ENCODE results near the gene NECAP2. TPM values are rescaled to one million over a fixed set of nuclear protein-coding genes. Genes with fewer than 3 reads are reported as not detected.

NECAP2 gene, protein sequence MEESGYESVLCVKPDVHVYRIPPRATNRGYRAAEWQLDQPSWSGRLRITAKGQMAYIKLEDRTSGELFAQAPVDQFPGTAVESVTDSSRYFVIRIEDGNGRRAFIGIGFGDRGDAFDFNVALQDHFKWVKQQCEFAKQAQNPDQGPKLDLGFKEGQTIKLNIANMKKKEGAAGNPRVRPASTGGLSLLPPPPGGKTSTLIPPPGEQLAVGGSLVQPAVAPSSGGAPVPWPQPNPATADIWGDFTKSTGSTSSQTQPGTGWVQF
- total RNA-seq, result 85.5 and 88.4 TPM in 2 replicates

DNA sequence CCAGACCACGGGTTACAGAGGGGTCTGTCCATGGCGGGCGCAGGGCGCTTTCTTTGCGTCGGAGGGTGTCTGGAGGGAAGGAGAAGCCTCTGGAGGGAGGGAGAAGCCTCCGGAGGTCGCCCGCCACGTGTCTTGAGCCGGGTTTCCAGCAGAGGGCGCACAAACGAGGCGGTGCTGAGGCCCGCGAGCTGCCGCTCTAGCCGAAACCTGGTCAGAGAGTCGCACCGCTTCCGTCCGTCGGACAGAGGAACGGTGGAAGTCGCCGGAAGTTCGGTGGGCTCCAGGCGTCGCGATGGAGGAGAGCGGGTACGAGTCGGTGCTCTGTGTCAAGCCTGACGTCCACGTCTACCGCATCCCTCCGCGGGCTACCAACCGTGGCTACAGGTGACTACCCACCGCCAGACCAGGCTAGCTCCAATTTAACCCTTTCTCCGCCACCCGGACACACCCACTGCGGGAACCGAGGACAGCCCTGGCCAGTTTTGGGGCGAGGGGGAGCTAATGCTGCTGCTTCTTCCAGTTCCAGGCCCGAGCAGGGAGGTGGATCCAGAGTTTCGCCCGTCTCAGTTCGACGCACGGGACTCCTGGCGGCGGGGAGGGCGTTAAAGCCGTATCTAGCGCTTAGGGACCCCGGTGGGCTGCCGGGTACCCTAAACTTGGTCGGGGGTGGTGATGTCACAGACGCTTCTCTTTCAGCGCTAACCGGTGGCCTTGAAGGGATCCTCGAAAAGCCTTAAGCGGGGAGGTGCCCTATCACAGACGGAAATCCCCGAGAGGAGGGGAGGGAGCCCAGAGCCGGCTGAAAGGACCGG, at the start of gene NECAP2:
NECAP2 (plus strand) TSS at position 255 of the 812 bp plus-strand sequence; CDS start at position 293, 38 bp downstream.
- no peaks in the 10 kb centered on the region for H3K9me3 Mint-ChIP-seq
- no peaks in the 10 kb centered on the region for H3K27me3 Mint-ChIP-seq
- ChIA-PET CTCF (interaction anchor here (0.8 to 2.2 kb wide), 12 partner anchors 13 to 511 kb away, joined by 3 to 8 read pairs (median 4); partner anchors contain the start of genes FBXO42 and NBPF1), POLR2A (interaction anchor here (0.5 to 2.7 kb wide), 17 partner anchors 11 to 999 kb away, joined by 3 to 27 read pairs (median 4); partner anchors contain the start of genes FBXO42, RCC2, RNU1-1 and SZRD1)
- ATAC-seq (ENCODE audit: low read depth), result peak; percentile 91
- DNase-seq, result peak; percentile 91
- TF ChIP-seq, protein P1, sequence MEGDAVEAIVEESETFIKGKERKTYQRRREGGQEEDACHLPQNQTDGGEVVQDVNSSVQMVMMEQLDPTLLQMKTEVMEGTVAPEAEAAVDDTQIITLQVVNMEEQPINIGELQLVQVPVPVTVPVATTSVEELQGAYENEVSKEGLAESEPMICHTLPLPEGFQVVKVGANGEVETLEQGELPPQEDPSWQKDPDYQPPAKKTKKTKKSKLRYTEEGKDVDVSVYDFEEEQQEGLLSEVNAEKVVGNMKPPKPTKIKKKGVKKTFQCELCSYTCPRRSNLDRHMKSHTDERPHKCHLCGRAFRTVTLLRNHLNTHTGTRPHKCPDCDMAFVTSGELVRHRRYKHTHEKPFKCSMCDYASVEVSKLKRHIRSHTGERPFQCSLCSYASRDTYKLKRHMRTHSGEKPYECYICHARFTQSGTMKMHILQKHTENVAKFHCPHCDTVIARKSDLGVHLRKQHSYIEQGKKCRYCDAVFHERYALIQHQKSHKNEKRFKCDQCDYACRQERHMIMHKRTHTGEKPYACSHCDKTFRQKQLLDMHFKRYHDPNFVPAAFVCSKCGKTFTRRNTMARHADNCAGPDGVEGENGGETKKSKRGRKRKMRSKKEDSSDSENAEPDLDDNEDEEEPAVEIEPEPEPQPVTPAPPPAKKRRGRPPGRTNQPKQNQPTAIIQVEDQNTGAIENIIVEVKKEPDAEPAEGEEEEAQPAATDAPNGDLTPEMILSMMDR (IDR thresholded peaks at IDR 0.05), result peak; percentile 92
- peak within 1 kb of the TSS; percentile 94 for H3K4me3 Mint-ChIP-seq
- H3K36me3 Mint-ChIP-seq (ENCODE audit: low read depth), result peaks cover 36% of the 10 kb centered on the region
- peak within 1 kb of the TSS; percentile 91 for H3K27ac Mint-ChIP-seq
- intact Hi-C loops (cut with micrococcal nuclease), result loop anchor here (1.0 to 10.0 kb wide), 7 partner anchors 20 to 172 kb away; partner anchors contain the start of genes FBXO42, NBPF1, RNU1-1 and SZRD1
- H3K4me1 Mint-ChIP-seq, result peaks cover 30% of the 10 kb centered on the region

DNA sequence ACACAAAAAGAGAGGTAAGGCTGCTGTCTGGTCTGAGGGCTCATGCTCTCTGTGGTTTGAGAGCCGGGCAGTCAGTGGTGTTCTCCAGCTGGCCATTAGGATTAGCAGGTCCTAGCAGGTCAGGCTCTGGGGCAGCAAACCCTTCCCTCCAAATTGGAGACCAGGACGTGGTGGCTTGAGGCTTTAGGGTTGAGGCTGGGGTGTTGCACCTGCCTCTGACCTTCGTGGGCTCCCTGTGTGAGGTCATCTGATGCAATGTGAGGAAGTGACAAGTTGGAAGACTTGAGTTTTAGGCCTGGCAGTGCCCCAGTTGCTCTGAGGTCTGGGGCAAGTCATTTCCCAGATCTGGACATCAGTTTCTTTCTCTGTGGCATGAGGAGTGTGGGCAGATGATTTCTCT, 49.1 kb upstream of the NECAP2 start:
- intact Hi-C loops (cut with micrococcal nuclease), result no loop called here
- ATAC-seq (ENCODE audit: low read depth) (no peak), DNase-seq (no peak)
- TF ChIP-seq, protein P1 (IDR thresholded peaks at IDR 0.05), result no peak
- H3K27ac Mint-ChIP-seq, result no peak overlapping the region
- POLR2A ChIA-PET, result interaction anchor here (0.5 kb wide), 1 partner anchor 15 kb away, joined by 6 read pairs; no protein-coding TSS in a partner anchor
- H3K4me3 Mint-ChIP-seq, result no peak overlapping the region
- H3K9me3 Mint-ChIP-seq, result no peaks in the 10 kb centered on the region
- CTCF ChIA-PET, result no interaction called here
- H3K4me1 Mint-ChIP-seq, result peaks cover 62% of the 10 kb centered on the region
- H3K36me3 Mint-ChIP-seq (ENCODE audit: low read depth), result peaks cover 56% of the 10 kb centered on the region
- no peaks in the 10 kb centered on the region for H3K27me3 Mint-ChIP-seq

DNA sequence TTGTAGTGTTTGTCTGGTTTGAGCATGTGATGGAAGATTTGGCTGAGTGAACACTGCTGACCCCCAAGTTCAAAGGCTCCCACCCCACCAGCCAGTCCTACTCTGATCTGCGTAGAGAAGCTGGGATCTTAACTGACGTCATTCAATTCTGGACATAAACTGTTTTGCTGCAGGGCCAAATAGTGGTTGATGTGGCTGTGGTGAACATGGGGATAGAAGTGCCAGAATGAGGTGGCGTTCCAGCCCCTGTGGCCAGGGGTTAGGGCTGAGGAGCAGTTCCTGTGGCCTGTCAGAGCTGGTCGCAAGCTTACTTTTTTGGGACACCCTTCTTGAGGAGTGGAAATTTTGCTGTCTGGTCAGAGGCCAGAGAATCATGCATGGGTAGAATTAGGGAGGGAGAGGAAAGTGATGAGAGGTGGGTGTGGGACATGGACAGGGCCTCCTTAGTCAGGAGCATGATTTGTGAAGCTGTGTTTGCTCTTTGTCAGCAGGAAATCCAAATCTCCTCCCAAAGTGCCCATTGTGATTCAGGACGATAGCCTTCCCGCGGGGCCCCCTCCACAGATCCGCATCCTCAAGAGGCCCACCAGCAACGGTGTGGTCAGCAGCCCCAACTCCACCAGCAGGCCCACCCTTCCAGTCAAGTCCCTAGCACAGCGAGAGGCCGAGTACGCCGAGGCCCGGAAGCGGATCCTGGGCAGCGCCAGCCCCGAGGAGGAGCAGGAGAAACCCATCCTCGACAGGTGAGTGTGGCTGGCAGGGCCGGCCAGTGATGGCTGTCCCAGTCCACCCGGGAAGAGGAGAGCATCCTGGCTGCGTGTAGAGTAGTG, 47.6 kb upstream of the NECAP2 start:
- TF ChIP-seq, protein P1 (IDR thresholded peaks at IDR 0.05), result no peak
- peaks cover 48% of the 10 kb centered on the region for H3K4me1 Mint-ChIP-seq
- H3K4me3 Mint-ChIP-seq, result no peak overlapping the region
- intact Hi-C loops (cut with micrococcal nuclease), result no loop called here
- DNase-seq (no peak), ATAC-seq (ENCODE audit: low read depth) (no peak)
- CTCF ChIA-PET, result interaction anchor here (0.7 kb wide), 1 partner anchor 58 kb away, joined by 3 read pairs; no protein-coding TSS in a partner anchor
- no peak overlapping the region for H3K27ac Mint-ChIP-seq
- no peaks in the 10 kb centered on the region for H3K27me3 Mint-ChIP-seq
- peaks cover 67% of the 10 kb centered on the region for H3K36me3 Mint-ChIP-seq (ENCODE audit: low read depth)
- no peaks in the 10 kb centered on the region for H3K9me3 Mint-ChIP-seq
- POLR2A ChIA-PET, result no interaction called here

DNA sequence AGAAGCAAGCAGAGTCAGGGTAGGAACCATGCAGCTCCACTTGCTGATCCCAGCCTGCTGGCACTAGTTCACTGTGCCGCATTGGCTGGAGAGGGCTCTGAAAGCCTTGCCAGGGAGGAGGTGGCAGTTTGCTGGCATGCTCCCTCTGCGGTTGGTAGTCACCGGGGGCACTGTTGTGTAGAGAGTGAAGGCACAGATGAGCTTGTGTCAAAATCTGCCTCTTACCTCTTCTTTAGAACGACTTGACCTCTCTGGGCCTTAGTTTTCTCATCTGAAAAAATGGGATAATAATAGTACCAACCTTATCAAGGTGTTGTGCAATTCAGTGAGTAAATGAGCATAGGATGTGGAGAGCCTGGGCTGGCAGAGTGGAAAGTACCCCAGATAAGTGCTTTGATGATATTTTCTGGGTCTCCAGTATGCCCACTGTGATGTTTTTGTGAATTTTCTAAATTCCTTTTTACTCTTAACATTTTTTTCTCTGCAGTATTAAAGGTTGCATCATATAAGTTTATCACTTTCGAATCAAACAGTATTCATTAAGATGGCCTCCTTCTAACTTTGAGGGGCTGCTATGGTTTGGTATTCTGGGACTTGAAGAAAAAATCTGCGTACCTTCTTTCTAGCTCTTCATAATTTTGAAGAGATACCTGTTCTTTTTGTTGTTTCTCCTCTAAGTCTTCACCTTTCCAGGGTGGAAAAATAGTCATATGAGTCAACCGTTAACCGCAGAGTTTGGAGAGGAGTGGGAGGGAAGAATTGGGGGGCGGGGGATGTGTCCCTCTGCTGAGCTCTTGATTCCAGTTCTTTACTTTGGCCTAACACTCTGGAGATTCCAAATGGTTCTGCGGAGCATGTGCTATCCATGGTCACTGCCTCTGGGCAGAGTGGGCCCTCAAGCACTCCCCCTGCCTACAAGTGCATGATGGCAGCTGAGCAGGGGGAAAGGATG, 46.7 kb upstream of the NECAP2 start:
- Mint-ChIP-seq H3K36me3 (ENCODE audit: low read depth) (peaks cover 74% of the 10 kb centered on the region), H3K9me3 (no peaks in the 10 kb centered on the region), H3K4me3 (no peak overlapping the region), H3K27me3 (no peaks in the 10 kb centered on the region), H3K4me1 (peaks cover 39% of the 10 kb centered on the region), H3K27ac (no peak overlapping the region)
- CTCF ChIA-PET, result no interaction called here
- intact Hi-C loops (cut with micrococcal nuclease), result no loop called here
- POLR2A ChIA-PET, result interaction anchor here (0.8 to 0.9 kb wide), 2 partner anchors 13 to 26 kb away, joined by 3 to 5 read pairs; no protein-coding TSS in a partner anchor
- TF ChIP-seq, protein P1 (IDR thresholded peaks at IDR 0.05), result no peak
- DNase-seq, result no peak
- no peak for ATAC-seq (ENCODE audit: low read depth)

Measured in activated B cell treated with CpG ODN at 0.5 μM for 24 hours (primary cell).